Left kidney (tissue), 2 donors: ENCODE data around the gene FBXL4. TPM values are rescaled to one million over a fixed set of nuclear protein-coding genes. Genes with fewer than 3 reads are reported as not detected.
"Not testable (repeated sequence)": the region's sequence is repeated elsewhere in the genome, so short reads cannot be mapped to it uniquely, and the experiment has no call there.

Source experiments
- DNase-seq: peaks from one replicate; pipeline ENCODE4 v3.0.0-alpha.2; 2013
- polyA plus RNA-seq: library from polyadenylated mRNA; unstranded; fragments of 120-200 nt; gene quantifications from one replicate; pipeline ENCODE4 v1.2.1, GENCODE V29; 2013; ENCODE audit not compliant: insufficient read length

The FBXL4 gene
- polyA plus RNA-seq, 1 donor, result 30.2 TPM

DNA sequence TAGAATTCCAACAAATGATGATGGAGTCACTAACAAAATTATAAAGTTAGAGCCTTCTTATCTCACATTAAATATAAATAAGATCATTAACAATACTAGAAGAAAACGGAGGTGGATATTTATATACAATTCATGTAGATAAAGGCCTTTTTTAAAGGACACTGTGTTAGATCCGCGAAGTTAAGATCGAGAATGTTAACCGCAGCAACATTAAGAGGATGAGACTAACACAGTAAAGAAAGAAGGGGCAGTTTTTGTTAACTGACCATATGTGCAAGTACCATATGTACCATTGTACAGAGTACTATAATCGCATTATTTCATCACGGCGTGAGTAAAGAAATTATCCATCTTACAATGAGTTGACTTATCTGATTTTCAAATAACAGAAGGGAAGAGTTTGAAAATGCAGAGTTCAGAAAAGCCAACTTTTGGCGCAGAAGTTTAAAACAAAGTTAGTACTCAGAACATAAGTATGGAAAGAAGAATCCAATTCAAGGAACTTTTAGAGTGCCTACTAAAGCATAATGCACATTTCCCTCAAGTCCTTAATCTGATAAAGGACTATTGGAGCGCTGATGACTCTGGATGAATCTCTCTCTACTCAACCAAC lies 1.4 kb downstream of the FBXL4 start:
- no peak for DNase-seq

DNA sequence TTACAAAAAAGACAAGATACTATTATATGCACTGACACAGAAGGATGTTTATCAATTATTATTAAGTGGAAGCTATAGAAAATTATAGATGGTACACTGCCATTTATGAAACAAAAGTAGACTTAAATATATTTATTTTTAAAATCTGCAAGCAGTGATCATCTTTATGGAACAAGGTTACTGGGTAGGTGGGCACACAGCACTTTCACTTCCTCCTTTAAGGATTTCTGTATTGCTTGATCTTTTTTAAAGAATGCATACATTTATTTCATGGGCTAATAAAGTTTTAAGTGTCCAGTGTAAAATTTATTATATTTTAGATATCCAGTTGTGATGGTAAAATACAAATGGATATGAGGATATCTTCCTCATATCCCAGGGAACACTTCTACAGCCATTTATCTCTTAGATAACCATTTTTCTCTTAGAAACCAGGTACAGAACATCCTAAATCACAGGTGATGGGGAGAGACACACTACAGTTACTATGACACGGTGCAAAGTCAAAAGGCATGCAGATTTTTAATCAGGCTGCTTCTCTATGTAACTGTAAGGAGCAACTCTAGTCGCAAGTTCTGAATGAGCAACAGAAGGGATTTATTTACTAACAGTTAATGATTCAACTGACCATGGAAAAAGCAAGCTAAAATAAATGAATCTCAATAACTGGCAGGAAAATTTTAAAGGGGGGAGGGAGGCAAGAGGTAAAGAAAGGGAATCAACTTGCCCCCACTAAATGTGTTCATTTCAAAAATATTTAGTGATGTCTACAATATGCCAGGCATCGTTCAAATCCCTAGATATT lies 2.2 kb downstream of the FBXL4 start:
- DNase-seq, result no peak

DNA sequence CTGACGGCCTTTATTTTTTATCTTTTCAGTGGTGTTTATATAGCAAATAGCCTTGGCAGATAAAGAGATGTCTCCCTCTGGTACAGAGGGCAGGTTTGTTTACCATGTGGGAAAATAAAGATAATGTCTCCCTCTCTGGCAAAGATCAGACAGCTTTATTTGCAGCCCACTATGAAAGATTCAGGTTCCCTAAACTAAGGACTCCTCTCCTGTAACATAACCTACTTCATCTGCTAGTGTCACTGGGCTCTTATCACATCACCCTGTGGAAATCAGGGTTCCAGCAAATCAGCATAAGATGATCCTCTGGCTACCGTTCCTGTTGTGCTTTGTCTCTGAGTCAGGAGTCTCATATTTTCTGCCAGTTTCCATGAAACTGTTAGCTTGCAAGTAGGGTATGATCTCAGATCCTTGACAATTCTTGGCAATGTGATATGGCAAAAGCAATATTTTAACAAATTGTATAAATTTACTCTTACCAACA lies 3.1 kb downstream of the FBXL4 start:
- no peak for DNase-seq

DNA sequence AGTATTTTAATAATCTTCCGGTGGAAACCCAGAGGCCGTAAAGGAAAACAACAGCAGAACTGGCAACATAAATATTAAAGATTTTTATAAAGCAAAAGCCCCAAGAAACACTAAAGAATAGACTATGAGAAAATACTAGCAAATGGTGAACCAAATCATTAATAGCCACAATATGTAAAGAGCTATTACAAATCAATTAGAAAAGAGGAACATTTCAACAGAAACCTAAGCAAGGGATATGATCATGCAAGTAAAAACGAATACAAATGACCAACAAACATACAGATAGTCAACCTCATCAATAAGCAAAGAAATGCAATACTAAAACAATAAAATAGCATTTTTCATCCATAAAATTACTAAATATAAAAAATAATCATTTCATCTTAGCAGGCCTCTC lies 3.6 kb downstream of the FBXL4 start:
- DNase-seq, result no peak

DNA sequence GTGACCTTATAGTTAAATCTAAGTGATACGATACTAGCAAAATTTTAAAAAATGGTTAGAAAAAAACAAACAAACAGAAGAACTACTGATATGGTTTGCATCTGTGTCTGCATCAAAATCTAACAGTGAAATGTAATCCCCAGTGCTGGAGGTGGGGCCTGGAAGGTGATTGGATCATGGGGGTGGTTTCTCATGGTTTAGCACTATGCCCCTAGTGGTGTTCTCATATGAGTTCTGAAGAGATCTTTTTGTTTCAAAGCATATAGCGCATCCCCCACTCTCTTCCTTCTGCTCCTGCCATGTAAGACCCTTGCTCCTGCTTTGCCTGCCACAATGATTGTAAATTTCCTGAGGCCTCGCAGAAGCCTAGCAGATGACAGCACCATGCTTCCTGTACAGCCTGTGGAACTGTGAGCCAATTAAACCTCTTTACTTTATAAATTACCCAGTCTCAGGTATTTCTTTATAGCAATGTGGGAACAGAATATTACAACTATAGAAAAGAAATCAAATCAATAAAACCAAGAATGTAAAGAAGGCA lies 5.4 kb downstream of the FBXL4 start:
- DNase-seq, result no peak

DNA sequence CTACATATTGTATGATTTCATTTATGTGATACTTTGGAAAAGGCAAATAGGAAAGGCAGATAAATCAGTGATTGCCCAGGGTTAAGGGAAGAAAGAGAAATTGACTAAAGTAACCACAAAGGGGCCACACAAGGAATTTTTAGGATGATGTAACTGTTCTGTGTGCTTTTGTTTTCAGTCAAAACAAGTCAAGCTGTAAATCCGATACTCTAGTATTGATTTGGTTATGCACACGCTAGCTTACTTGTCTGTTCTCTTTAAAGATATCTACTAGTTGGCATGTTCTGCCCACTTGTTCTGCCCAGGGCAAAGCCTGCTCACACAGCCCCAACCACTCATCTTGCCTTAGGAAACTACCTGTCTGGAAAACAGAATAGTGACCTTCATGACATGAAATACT lies 6.4 kb downstream of the FBXL4 start:
- no peak for DNase-seq

DNA sequence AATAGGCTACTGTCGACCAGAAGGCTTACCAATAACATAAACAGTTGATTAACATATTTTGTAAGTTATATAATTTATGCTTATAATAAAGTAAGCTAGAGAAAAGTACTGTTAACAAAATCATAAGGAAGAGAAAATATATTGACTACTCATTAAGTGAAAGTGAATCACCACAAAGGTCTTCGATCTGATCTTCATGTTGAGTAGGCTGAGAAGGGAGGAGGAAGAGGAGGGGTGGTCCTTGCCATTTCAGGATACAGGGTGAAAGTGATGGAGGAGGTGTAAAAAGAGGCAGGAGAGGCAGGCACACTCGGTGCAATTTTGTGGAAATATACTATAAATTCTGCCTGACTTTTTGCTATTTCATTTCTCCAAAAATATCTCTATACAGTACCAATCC lies 10.4 kb downstream of the FBXL4 start:
- DNase-seq, result no peak

DNA sequence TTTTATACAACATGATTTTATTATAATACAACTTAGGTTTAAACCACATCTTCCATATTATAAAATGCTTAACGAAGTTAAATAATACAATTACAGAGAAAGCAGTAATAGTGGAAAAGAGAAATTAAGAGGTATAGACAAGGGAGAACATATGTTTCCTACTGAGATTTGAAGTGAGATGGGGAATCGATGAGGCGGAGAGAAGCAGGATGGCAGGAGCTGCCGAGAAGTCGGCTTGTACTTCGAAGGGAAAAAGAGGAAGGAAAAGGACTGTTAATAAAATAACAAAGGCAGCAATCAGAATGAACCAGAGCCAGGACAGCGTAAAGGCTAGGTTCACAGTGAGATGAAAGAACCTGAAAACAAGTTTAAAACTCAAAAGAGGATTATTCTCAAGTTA lies 15.4 kb downstream of the FBXL4 start:
- no peak for DNase-seq

DNA sequence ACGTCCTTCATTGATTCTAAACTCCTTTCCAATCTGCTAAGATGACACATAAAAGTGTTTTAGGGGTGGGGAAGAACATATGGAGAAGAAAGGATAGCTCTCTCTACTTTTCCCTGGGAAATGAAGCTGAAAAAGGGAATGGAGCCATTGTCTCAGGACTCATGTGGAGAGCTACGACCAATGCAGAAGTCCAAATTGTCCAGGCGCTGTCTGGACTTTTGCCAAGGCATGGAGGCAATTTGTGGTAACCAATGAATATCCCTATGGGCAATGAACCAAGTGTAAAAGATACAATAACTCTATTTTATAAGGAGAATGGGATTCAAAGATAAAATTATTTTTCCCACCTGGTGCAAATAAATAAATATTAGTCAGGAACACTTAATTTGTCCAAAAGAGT lies 16.1 kb downstream of the FBXL4 start:
- no peak for DNase-seq

DNA sequence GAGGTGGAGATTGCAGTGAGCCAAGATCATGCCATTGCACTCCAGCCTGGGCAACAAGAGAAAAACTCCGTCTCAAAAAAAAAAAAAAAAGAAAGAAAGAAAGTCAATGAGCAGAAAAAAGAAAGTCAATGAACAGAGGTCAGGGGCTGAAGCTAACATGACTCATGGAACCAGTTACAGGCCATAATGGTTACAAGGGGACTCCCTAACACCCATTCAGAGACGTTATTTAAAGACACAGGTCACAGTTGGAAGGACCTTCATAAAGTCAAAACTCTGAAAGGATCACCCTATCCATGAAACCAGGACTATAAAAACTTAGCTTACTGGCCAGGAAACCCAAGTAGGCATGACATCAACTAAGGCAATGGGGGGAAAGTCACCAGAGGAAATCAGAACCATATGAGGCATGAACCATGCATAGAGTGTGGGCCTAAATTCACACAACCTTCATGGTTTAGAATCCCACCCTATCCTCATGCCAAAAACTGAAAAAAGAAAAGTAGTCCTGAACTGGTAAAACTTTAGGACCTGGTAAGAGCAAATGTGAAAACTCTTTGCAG lies 18.2 kb downstream of the FBXL4 start:
- DNase-seq, result no peak

DNA sequence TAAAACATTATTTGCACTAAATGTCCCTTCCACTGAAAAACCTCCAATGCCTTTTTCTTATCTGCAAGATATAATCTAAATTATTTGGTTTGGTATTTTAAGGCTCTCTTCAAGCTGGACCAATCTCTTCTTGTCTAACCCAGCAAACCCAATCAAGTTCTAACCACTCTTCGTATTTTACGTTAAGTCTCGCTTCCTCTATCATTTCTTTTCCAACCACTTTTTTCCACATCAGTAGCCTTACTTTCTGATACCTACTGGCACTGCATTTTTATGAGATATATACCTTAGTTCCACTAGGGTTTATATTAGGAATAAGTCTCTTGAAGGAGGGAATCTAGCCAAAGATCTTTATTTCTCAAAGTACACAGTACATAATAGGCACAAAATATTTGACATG lies 19.1 kb downstream of the FBXL4 start:
- no peak for DNase-seq

DNA sequence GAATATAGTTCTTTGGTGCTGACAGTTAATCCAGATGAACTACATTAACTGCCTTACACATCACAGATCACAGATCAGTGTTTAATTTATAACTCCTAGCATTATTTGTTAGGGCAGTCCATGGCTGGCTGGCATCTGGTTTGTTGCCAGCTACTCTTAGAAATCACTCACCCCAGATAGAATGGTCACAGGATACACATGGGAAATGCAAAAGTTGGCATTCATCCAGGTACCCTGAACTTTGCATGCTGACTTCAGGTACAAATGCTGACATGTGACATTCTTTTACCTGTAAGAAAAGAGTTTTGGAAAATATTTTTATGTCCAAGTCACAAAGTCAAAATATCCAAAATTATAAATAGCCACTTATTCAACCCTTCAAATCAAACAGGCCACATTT lies 20.2 kb downstream of the FBXL4 start:
- peak; percentile 50 for DNase-seq

DNA sequence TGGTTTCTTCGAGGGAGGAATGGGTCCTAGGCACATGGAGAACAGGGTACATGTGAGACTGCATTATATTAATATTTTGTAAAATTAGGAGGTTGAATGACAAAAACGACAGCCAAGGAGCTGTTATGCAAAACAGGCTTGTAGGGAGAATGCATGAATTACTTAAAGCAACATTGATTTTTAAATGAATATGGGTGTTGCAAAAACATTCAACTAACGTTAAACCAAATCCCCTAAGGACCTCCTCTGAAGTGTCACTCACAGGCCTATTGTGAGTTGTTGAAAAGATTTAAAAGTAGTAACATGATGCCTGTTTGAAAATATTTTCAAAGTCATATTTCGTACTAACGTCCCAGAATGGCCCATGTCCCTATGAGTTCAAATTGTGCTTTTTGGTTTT lies 21.9 kb downstream of the FBXL4 start:
- no peak for DNase-seq

DNA sequence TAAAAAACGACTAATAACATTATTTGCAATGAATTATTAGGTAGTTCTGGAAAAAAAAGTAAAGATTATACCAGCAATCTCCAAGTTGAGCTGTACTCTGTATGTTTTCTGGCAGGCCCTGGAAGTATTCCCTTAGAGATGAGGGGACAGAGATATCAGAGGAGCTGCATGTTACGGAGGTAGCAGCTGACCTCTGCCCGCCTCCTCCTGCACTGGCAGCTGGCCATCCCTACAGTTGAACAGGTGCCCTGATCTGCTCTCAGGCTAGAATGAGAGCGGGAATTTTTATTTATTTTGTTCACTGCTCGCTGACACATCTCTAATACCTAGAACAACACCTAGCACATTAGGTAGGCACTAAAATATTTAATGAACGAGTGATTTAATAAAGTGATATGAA lies 23.1 kb downstream of the FBXL4 start:
- DNase-seq, result no peak

DNA sequence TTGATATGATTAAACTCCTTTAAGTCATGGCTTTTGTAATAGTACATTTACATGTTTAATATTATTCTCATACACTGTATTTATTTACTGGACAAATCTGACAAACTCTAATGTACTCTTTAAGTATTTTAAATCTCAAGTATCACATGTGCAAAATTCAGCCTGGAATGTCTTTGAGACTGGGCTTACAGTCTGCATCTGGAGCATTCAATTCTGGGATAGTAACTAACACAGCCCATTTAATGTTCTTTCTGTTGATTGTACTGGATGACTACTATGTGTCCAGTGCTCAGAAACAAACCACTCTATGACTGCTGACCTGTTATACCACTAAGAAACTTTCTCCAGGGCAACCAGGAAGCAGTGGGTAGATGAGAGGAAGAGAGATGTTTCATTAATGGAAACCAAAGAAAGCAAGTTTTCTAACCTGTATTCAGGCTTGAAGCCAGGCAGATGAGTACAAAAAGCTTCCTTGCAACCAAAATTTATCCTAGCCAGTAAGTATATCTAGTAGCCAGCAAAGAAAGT lies 26.8 kb downstream of the FBXL4 start:
- no peak for DNase-seq

DNA sequence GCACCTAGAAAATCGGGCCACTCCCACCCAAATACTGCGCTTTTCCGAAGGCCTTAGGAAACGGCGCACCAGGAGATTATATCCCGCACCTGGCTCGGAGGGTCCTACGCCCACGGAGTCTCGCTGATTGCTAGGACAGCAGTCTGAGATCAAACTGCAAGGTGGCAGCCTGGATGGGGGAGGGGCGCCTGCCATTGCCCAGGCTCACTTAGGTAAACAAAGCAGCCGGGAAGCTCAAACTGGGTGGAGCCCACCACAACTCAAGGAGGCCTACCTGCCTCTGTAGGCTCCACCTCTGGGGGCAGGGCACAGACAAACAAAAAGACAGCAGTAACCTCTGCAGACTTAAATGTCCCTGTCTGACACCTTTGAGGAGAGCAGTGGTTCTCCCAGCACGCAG lies 36.8 kb downstream of the FBXL4 start:
- not testable (repeated sequence) for DNase-seq

DNA sequence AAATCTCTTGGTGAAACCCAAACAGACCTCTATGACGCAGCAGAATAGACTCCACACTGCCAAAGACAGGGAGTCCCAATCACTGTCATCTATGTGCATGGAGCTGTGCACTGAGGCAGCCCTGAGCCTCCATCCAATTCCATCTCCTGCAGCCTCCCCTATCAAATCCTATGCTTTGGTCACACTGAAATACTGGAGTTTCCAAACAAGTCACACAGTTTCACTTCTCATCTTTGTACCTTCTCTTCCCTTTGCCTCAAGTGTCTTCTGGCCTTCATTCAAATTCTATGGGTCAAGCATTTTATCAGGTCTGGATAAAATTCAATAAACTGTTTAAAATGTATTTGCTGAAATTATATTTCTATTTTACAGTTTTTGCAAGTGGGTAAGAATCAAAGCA lies 38.5 kb downstream of the FBXL4 start:
- no peak for DNase-seq

DNA sequence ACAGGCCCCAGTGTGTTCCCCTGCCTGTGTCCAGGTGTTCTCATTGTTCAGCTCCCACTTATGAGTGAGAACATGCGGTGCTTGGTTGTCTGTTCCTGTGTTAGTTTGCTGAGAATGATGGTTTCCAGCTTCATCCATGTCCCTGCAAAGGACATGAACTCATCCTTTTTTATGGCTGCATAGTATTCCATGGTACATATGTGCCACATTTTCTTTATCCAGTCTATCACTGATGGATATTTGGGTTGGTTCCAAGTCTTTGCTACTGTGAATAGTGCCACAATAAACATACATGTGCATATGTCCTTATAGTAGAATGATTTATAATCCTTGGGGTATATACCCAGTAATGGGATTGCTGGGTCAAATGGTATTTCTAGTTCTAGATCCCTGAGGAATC lies 41.4 kb downstream of the FBXL4 start:
- not testable (repeated sequence) for DNase-seq

DNA sequence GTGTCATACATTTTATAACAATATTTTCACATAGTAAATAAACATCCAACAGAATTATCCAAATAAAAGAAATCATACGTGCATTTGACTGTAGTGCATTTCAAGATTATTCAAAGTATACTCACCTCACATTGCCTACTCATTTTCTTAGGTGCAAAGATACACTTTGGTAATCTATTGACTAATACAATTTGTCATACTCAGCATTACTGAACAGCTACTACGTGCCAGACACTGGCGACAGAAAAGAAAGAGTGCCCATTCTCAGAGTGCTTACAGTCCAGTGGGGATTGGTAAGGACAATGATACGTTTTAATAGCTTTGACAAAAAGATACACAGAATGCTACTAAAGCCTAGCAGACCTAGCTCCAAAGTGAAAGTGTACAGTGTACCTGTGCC lies 42.0 kb downstream of the FBXL4 start:
- DNase-seq, result no peak

DNA sequence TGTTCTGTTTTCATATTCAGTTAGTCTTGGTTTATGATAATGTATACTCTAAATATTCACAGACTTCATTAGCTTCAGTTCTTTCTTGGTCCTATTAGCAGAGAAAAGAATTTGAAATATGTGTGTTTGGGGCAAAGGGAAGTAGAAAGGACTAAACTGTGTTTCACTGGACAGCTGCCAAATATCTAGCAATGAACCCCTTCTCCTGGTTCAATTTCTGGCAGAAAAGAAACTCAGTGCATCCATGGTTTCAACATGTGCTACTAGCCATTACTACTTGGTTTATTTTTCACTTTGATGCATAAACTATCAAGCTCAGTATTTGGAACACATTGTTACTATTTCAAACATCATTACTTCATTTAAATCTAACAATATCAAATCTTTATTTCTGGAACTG lies 43.6 kb downstream of the FBXL4 start:
- DNase-seq, result no peak

DNA sequence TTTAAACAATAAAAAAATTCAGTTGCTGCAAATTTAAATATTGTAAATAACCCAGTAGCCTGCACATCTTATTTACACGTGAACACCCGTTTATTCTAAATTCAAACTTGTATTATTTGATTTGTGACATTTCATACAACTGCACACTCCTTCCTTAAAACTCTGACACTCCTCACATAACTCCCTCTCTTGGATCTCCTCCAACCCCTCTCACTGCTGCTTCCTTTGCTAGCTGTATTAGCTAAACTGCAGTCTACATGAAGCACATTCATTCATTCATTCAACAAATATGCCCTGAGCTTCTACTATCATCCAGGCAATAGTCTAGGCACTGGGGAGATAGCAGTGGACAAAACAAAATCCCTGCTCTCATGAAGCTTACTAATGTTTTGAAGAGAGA lies 47.0 kb downstream of the FBXL4 start:
- DNase-seq, result peak; percentile 14

DNA sequence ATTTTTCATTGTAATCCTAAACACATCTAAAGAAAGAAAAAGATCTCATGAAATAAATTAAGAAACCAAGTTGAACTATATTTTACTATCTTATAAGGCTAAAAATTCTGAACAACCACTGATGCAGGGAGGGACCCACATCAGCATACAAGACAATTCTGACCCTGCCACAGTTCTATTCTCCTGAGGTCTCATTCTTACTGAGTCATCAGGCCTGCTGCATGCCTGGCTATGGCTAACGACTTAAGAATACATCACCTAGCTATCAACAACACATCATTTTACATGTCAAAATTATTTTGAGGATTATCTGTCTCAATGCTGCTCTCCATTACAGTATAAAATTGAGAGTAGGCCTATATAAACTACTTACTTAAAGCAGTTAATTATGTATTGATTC lies 52.9 kb downstream of the FBXL4 start:
- DNase-seq, result no peak

DNA sequence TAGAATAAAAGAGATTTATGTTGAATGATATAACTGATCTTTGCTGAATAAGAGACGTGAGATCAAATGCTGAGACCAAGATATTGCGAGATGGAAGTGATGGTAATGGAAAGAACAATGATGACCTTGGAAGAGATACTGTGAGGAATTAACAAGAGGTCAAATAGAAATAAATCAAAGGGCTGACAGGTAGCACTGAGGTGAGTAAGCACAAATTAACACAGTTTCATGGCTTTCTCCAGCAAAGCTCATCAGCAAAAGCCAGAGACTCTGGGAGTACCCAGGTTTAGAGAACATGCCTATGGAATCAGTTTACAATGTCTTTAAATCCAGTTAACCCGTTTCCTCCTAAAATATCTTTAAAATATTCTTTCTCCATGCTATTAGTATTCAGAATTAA lies 60.1 kb downstream of the FBXL4 start:
- DNase-seq, result no peak
